GM21723 (cell line): ENCODE data around the gene ADARB2.

Experiments used
- ATAC-seq: cut with Tn5 transposase; IDR thresholded peaks from one replicate; pipeline ENCODE4 v1.9.1; 2021; ENCODE audit warnings: mild to moderate bottlenecking, moderate library complexity; ENCODE audit not compliant: unreplicated experiment

ADARB2 gene

DNA sequence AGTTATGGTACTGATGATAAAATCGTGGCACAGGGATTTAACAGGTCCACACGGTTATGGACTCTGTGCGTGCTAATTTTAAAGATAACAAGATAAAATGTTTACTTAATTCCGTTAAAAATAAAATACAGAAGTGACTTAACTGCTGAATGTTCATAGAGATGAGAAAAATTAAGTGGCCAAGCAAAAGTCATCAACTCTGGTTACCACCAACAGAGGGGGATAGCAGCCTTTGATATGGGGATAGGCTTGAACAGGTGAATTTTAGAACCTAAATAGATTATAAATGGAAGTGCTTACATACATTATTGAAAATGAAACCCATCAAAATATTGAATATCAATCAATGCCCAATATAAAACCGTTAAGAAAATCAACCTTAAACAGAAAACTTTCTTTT lies 436.2 kb downstream of the ADARB2 start:
- ATAC-seq, result no peak

DNA sequence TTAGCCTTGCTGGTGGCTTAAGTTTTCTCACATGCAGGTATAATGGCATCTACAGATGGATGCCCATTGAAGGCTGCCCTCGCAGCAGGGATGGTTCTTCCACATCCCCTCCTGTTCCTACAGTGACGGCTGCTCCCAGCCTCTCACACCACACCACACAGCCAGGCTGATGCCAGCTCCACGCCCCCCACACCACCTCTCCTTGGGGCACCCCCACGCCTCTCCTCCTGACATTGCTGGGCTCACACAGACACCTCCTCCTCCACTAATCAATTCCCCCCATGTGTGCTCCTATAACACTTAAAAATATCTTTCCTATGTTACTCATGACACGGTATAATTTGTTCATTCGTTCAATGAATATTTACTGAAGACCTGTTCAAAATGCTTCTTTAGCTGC lies 437.1 kb downstream of the ADARB2 start:
- ATAC-seq, result no peak

DNA sequence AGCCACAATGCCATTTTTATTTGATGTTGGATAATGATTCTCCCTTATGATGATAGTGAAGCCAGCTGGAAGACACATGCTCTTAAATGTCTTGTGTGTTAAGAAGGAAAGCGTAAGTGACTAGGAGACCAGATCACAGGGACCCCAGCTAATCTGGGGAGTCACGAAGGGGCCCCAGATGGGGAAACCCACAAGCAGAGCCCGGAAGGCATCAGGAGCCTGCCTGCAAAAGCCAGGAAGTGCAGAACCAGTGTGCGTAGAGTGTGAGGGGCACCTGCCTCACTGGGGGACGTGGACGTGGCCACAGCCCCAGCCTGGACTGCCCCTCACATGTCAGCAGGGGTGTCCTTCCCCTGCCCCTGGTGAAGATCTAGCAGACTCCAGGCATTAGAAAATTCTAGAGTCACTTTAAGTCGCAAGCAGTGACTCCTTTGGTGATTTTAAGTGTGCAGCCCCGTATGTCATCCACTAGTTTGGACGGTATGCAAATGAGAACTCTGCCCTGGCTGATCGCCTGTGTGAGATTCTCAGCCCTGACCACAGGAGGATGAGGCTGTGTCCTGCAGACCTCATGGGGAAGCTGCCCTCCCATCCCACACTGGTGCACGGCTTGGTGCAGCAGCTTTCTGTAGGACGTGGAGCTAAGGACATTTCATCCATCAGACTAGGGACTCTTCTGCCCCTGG lies 438.1 kb downstream of the ADARB2 start:
- ATAC-seq, result no peak

DNA sequence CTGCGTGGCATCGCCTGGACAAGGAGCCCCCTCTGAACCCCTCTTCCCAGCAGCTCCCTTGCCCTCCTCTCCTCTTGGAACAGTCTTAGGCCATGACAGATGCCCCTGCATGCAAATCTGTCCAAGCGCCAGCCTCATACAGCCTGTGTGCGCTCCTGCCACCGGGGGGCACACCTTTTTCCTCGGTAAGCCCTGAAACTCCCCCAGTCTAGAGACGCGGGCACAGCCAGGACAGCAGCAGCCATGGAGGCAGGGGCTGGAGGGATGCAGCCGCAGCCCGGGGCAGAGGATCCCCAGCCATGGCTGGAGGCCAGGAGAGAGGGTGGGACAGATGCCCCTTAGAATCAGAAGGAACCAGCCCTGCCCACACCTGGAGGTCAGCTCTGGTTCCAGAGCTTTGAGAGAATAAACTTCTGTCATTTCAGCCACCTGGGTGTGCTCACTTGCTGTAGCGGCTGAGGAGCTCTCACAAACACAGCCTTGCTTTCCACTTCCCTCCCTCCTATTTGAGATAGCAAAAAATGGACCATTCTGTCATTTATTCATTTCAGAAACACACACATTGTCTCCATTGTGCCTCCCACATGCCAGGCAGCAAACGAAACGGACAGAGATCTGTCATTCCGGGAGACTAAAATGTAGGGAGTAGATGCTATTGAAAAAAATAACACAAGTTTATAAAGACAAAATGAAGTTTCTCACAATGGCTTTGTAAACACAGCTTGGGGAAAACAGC lies 439.6 kb downstream of the ADARB2 start:
- no peak for ATAC-seq

DNA sequence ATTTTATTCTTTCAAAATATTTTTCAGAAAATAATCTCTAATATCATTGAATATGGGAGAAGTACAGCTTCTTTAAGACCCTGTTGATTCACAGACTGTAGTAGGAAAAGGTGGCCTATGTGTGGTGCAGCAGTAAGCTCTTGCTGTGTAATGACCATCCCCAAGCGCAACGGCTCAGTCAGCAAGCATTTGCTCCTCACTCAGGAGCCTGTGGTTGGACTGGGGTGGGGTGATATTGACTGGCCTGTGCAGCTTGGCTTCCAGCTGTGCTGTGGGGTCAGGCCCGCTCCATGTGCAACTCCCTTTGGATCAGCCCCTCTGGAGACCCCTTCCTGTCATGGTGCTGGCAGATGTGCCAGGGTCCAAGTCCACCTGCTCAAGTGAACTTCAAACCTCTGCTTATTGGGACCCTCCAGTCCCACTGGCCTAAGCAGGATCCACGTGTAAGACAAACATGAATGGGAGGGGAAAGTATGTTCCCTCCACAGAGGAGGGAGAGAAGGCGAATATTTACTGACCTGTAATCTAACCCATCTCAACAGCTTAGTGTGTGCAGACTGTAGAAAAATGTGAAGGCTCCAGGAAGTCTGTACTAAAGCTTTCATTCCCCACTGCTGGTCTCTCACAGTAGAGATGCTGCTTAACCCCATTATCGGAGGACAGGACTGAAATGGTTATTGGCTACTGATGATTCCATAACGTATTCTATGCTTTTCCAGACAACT lies 441.4 kb downstream of the ADARB2 start:
- ATAC-seq, result no peak

DNA sequence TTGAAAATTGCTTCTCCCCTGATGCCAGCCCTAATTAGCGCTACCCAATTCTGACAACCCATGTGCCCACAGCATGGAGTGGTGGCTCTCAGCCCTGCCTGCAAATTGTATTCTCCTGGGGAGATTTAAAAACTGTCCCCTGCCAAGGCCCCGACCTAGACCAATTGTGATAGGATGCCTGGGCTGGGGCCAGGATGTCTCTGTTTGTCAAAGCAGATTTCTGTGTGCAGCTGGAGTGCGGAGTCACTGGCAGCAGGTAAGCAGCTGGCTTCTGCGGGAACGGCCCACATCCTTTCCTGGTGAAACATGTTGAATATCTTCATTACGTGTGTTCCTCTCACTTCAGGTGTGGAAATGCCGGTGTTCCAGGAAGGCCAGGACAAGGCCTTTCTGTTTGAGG lies 442.6 kb downstream of the ADARB2 start:
- no peak for ATAC-seq

DNA sequence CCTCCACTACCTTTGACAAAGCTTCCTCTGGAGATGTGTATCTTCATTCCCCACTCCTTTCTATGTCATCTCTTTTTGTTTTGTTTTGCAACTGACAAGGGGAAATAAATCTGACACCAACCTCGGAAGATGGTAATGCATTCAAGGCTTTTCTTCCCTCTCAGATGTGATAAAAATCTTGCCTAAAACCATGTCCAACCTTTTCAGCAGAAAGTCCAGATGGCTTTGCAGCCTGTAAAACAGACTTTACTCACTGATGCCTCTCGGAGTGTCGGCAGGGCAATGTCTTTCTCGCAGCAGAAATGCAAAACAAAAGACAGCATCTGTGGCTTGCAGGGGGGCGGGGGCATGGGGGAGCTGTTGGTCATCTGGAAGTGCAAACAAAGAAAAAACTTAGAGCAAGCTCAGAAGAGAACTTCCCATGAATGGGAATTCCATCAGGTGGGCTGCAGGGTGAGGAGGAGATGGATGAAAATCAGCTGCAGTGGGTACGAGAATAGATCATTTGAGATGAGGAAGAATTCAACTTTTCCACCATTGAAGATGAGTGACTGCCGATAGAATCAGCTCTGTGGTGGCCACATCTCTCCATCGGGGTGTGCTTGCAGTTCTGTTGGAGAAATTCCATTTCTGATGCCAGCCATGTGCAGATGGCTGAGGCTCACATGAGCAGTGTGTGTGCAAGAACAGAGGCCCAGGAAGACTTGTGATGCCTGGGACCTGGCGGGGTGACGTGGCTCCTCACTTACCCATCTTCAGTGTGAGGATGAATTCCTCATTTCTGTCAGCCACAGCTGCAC lies 443.5 kb downstream of the ADARB2 start:
- no peak for ATAC-seq

DNA sequence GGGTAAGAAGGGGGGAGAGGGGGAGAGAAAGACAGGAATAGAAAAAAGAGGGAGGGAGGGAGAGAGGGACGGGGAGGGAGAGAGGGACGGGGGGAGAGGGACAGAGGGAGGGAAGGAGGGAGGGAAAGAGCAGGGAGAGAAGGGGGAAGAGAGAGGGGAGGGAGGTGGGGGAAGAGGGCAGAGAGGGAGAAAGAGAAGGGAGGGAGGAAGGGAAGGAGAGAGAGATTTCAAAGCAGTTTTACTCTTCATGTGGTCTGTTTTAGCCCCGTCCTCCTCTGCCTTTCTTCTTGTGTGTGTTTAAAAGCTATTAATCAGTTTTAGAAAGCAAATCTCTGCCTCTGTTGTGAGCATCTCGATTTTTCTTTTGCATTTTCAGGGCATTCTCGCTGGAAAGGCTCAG lies 444.2 kb downstream of the ADARB2 start:
- no peak for ATAC-seq

DNA sequence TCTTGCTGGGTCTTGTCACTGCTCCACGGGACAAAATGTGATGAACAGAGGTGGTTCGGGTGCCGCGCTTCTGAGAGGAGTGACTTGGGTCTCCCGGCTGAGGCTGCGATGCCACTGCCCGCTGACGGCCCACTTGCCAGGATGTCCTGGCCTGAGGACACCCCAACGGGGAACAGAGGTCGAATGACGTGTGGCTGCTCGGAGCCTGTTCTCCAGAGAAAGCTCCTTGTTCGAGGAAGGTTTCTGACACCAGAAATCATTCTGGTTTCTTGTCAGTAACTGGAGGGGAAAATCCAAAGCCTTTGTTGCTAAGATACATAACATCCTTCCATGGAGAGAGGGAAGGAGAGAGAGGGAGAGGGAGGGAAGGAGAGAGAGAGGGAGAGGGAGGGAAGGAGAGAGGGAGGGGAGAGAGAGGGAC lies 444.7 kb downstream of the ADARB2 start:
- no peak for ATAC-seq

DNA sequence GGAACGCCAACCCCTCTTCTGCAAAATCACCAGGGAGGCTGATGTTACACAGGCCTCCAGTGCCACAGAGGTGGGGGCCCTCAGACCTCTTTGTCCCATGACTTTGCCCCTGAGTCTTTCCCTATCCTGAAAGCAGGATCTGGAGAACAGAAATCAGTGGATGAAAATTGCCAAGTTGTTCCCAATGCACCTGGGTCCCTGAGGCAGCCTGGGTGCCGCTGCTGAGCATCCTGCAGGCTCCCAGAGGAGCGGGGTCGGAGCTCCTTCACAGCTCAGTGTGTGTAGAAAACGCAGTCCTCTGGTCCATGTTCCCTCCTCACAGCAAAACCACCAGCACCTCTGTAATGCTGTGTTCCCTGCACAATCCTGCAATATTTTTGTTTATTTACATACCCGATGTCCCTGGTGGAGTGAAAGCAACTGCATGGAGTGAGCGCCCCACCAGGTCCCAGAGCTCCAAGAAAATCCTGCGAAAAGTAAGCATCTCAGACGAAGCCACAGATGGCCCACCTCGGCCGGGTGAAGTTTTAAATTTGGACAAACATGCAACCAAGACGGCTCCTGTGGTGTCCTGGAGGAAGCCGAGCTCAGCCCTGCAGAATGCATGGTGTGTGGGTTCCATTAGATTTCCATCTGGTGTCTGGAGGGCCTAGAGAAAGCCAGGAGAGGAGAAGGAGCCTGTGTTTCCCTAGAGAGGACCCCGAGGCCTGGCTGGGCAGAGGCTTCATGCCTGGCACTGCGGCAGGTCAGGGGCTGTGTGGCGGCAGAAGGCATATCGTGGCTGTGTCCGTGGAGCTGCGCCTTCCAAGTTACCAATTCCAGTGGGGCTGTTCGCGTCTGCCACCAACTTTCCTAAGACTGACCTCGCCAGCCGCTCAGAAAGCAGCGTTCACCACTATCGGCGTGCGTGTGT lies 445.9 kb downstream of the ADARB2 start:
- ATAC-seq, result no peak

DNA sequence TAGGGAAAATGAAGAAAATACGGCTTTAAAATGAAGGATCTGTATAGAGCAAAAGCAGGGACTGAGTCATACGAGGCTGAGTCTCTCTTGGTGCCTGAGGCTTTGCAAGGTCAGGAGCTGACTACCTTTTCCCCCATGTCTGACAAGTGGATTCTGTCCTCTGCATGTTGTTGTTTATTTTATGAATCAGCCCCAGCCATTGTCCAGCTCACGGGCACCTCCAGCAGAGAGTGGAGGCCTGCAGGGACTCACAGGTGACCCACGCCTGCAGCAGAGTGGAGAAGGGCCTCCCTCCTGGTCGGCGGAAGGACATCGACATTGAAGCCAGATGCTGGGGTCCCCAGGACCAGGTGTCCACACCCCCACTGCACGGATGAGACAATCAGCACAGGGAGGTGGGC lies 447.3 kb downstream of the ADARB2 start:
- ATAC-seq, result no peak

DNA sequence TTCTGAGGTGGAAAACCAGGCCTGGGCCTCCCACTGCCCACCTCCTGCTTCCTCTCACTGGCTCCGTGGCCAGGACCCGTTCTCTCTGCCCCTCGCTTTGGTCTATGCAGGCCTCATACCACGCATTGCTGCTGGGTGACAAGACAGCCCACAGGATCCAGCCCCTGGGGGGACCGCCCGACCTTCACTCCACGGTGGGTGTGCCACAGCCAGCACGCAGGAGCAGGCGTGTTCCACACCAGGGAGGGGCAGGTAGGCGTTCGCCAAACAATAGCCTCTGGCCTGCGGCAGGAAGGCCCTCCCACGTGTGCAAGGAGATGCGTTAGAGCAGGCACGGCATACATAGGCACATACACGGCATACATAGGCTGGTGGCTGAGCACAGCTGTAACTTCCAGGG lies 447.7 kb downstream of the ADARB2 start:
- no peak for ATAC-seq

DNA sequence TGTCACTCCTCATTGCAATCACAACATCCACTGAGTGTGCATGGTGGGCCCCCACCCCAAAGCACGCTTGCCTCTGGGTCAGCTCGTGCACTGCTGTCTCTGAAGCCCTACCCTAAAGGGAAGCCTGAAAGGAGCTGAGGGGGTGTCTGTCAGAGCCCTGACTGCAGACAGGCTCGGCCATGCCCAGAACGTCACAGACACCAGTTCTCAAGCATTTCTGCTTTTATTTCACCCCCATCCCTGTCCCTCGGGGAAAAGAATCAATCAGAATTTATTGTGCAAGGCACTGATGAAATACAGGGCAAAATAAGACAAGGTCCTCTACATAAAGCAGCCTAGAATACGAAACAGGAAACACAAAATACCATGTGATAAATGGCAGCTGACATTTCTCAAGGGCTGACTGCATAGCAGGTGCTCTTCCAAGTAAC lies 449.3 kb downstream of the ADARB2 start:
- no peak for ATAC-seq

DNA sequence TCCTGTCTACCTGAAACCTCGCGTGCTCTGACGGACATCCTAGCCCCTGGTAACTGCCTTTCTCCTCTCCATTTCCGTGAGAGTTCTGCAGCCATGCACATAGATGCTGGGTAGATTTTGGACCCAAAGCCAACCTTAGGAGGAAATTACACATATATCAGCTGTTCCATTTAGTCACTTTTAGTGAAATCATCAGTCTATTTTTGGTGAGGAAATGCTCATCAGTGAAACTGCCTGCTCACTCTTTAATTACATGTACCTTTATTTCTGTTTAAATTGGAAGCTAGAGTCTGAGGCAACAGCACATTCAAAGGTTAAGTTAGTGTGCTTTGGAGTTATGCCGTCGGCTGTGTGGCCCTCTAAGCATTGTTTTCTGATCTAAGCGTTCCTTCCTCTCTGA lies 449.8 kb downstream of the ADARB2 start:
- no peak for ATAC-seq

DNA sequence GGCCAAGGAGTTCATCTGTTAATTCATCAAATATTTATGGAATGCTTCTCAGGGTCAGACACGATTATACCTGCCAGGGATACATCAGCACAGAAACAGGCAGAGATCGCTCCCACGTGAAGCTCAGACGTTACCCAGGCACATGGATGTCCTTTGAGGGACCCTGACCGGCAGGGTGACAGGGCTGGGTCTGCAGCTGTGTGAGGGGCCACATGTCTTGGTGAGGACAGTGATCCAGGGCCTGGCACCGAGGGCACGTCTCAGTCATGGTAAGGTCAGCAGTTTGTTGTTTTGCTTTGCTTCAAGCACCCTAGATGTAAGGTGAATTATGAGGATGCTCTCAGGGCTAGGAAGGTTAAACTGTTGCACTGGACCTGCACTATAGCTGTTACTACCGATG lies 453.2 kb downstream of the ADARB2 start:
- no peak for ATAC-seq

DNA sequence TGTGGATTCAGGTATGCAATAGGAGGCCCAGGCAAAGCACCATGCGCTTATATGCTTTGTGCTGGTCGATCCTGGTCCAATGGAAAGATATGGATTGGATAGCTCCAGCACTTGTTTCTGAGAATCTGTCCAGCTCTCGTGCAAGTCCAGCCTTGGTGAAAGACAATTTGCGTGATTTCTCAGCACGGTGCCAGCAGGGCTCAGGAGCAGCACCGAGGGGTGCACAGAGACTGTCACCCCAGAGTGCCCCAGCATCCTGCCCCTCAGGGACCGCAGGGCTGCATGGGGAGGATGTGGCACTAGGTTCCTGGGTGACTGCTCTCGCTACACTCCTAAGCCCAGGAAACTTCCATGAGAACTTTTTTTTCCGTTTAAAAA lies 455.9 kb downstream of the ADARB2 start:
- ATAC-seq, result no peak

DNA sequence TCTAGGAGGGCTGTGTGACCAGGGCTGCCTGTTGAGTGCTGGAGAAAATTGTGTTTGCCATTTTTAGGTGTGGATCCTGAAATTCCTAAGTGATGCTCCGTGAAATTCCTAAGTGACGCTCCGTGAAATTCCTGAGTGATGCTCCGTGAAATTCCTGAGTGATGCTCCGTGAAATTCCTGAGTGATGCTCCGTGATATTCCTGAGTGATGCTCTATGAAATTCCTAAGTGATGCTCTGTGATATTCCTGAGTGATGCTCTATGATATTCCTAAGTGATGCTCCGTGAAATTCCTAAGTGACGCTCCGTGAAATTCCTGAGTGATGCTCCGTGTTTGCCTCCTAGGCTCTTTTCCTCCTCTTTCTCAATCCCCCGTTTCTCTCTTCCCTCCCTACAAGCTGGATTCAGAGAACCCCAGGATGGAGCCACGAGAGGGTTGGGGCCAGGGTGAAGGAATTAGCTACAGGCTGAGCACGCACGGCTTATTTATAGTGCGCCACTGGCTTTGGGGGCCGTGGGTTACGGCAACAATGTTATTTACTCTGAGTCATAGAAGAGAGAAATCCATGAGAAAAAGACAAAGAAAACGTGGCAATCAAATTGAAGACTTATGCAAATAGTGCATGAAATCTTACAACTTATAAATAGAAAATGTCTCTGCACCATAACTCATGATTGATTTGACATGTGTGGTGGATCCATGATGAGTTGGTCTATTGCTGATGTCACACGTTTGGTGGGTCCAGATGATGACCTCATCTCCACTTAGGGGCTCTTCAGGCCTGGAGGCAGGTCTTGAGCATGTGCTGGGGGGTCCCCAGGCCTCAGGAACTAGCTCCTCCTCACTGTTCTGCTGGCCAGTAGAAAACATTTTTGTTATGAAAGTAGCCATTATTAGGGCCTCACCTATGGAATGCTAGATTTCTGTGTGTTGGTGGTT lies 456.6 kb downstream of the ADARB2 start:
- ATAC-seq, result no peak

DNA sequence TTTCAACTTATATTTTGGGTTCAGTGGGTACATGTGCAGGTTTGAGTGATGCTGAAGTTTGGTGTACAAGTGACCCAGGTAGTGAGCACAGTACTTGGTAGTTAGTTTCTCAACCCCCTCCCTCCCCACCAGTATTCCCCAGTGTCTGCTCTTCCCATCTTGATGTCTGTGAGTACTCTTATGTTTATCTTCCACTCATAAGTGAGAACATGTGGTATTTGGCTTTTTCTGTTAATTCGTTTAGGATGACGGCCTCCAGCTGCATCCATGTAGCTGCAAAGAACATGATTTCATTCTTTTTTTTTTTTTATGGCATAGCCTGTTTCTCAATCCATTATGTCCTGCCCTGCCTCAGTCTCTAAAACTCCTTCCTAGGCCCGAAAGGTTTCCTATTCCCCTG lies 459.0 kb downstream of the ADARB2 start:
- no peak for ATAC-seq
